NCI-H1417 (cell line): ENCODE data around the gene ANKMY1.
"Not testable (repeated sequence)": the region's sequence is repeated elsewhere in the genome, so short reads cannot be mapped to it uniquely, and the experiment has no call there.

Experiments used
- DNase-seq, 3 experiments: peaks; one replicate each; lab custom pipeline; 2025; lab: John Stamatoyannopoulos, UW

Gene ANKMY1

GRCh38 chr2:240503848-240504247 is 53.9 kb downstream of the ANKMY1 start:
- no peak for DNase-seq

DNA sequence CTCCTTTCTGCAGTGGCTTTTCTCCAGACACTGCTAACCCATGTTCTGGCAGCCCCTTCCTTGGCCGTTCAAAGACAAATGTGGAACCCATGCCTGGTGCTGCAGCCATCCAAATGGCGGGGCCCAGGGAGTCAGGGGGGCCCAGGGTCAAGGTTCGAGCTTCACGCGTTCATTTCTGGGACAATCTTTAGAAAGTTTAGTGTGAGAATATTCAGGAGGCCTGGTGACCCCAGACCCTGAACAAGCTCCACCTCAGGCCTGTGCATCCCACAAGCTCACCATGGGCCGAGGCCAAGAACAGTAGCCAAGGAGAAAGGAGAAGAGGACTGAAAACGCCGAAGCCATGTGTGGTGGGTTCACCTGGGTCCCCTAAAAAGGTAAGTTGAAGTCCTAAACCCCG is 54.4 kb downstream of the ANKMY1 start:
- no peak for DNase-seq

GRCh38 chr2:240502430-240503121 is 55.2 kb downstream of the ANKMY1 start:
- DNase-seq, result no peak

DNA sequence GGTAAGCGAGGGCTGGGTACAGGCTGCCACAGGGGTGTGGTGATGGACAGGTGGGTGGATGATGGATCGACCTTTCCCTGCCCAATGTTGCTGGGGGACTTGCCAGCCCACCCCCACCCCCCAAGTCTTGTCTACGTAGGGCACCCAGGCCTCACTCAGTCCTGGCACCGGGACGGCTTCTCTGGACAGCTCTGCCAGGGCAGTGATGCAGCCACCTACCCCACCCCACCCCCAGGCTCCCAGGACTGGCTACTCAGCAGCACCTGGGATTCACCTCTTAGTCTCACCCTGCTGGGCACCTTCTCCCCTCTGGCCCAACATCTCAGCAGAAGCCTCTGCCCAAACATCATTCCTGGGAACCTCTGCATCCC is 55.7 kb downstream of the ANKMY1 start:
- no peak for DNase-seq

GRCh38 chr2:240501531-240501991 is 56.2 kb downstream of the ANKMY1 start:
- DNase-seq, result no peak

GRCh38 chr2:240500561-240501423 is 57.0 kb downstream of the ANKMY1 start:
- DNase-seq, result no peak

- DNase-seq, result no peak
These were observed 58.2 kb downstream of the ANKMY1 start for GRCh38 chr2:240499309-240500301.

DNA sequence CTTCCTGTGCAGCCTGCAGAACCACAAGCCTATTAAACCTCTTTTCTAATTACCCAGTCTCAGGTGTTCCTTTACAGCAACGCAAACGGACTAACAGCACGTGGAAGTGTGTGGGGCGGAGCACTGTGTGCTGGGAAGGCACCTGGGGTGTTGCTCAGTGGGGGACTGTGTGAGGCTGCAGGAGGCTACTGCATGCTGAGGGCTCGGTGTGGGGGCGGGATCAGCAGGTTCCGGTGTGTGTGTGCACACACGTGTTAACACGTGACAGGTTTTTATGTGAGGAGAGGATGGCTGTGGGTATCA is 58.9 kb downstream of the ANKMY1 start:
- DNase-seq, result no peak

- DNase-seq, result no peak
These were observed 59.4 kb downstream of the ANKMY1 start for GRCh38 chr2:240498171-240498957.

DNA sequence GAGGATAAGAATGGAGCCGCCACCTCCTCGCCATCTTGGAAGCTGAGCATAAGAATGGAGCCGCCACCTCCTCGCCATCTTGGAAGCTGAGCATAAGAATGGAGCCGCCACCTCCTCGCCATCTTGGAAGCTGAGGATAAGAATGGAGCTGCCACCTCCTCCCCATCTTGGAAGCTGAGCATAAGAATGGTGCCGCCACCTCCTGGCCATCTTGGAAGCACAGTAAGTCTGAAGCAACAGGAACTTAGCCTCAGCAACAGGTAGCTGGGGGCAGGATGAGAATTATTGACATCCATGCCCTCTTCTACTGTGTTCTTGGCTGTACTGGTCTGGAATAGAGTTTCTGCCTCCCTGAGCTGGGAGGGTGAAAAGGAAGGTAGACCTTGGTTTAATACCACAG is 60.7 kb downstream of the ANKMY1 start:
- DNase-seq, result peak in 1 of 3 experiments; percentile 3

GRCh38 chr2:240494942-240495341 is 62.8 kb downstream of the ANKMY1 start:
- DNase-seq, result not testable (repeated sequence)

DNA sequence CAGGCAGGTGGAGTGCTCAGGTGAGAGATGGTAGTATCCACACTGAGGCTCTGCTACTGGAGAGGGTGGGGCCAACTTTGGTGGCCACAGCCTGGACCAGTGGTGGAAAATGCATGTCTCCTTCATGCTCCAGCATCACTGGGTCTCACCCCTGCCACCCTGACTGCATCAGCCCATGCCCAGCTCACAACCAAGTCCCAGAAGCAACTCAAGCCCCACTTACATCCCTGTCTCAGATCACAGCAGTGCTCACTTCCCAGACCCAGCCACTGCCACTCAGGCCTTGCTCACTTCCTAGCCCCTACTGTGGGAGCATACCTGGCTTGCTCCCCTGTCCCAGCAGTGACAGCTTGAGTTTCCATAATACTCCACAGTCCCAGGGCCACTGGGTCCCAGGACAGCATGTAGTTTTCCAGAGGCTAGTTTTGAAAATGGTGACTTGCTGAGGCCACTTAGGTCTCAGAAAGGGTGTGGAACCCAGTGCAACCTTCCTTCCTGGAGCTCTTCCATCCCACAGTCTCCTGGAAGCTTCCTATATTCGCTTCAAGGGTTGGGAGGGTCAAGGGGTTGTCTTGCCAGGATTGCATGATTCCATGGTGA is 63.5 kb downstream of the ANKMY1 start:
- DNase-seq, result no peak

- DNase-seq, result no peak
These were observed 66.3 kb downstream of the ANKMY1 start for GRCh38 chr2:240491483-240491882.

DNA sequence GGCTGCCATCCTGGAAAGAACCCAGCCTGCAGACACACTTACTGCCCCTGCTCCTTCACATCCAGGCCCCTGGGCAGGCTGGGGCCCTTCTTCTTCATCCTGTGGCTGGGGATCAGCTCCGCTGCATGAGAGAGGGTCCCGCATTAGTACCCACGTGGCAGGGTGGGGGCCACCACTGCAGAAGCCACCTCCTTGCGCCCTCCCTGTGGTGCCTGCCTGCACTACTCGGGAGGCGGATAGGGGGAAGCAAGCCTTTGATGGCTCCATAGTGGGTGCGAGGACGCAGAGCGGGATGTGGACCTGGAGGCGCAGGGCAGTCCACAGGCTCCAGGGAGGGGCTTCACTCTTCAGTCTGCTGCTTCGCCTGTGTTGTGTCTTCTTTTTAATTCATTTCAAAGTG is 75.6 kb downstream of the ANKMY1 start:
- DNase-seq, result no peak

DNA sequence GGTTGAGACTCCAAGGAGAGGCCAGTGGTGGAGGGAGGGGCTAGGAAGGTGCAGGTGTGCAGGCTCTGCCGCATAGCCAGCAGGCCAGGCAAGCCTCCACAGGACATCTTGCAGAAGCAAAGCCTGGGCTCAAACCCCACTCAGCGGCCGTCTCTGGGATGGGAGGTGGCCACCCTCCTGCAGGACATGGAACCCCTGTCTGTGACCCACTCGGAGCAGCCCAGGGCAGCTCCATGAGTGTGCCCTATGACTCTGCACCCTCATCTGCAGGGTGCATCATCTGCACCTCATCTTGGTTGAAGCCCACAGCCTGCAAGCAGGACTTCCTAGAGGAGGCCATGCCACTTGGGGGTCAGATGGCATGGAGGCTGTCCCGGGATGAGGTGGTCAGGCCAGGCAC is 76.1 kb downstream of the ANKMY1 start:
- no peak for DNase-seq

- no peak for DNase-seq
These were observed 76.8 kb downstream of the ANKMY1 start for GRCh38 chr2:240480834-240481623.

DNA sequence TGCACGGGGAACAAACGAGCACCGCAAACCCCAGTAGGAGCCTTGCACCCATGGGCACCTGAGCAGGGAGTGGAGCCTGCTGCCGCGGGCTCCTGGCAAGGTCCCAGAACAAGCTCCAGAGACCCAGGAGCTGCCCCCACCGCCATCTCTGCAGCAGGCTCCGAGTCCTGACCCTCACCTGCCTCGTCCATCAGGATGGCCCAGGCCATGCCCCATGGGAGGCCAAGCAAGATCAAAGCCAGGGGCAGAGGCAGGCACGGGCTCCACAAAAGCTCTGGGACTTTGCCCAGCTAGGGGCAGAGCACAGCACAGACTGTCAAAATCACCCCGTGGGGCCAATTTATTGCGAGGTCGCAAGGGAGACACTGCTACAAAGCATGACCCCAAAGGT is 78.7 kb downstream of the ANKMY1 start:
- DNase-seq, result no peak

GRCh38 chr2:240478346-240479110 is 79.3 kb downstream of the ANKMY1 start:
- DNase-seq, result no peak

- DNase-seq, result no peak
These were observed 79.9 kb downstream of the ANKMY1 start for GRCh38 chr2:240477916-240478315.

DNA sequence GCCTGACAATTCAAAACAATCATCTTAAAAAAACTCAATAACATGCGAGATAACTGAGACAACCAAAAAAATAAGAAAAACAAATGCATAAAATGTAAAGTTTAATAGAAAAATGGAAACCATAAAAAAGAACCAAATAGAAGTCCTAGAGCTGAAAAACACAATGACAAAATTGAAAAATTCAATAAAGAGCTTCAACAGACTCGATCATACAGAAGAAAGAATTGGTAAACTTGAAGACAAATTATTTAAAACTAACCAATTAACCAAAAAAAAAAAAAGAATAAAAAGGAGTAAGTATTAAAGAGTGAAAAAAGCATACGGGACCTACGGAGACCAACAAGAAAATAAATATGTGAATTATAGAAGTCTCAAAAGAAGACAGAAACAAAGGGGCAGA is 84.6 kb downstream of the ANKMY1 start:
- DNase-seq, result no peak
